Liver (tissue), 9 donors: ENCODE results near the gene MRFAP1. TPM values are rescaled to one million over a fixed set of nuclear protein-coding genes. Genes with fewer than 3 reads are reported as not detected.

Source experiments
- DNase-seq: peaks from one replicate; pipeline ENCODE4 v3.0.0-alpha.2; 2017; ENCODE audit warnings: low spot score
- H3K27ac ChIP-seq, 2 donors: one replicate each; pipeline ENCODE4 v1.7.0; 2013; ENCODE audit warnings: inconsistent platforms in 2 of 2, low read length in 2 of 2, control low read depth in 1 of 2, low read depth in 1 of 2, mild to moderate bottlenecking in 1 of 2
- H3K27me3 ChIP-seq, 4 donors: one replicate each; pipeline versions ENCODE4 v1.6.1 to v1.7.0; 2013; ENCODE audit warnings: low read length in 3 of 4, inconsistent platforms in 1 of 4, mild to moderate bottlenecking in 1 of 4, moderate library complexity in 1 of 4; ENCODE audit not compliant: control insufficient read depth in 4 of 4, insufficient read depth in 4 of 4
- H3K36me3 ChIP-seq, 4 donors: one replicate each; pipeline versions ENCODE4 v1.6.1 to v1.7.0; 2013; ENCODE audit warnings: low read length in 3 of 4, mild to moderate bottlenecking in 3 of 4, low read depth in 1 of 4, moderate library complexity in 1 of 4; ENCODE audit not compliant: control insufficient read depth in 4 of 4, insufficient read depth in 3 of 4
- H3K4me1 ChIP-seq, 4 donors: one replicate each; pipeline versions ENCODE4 v1.6.1 to v1.7.0; 2013; ENCODE audit warnings: low read length in 3 of 4, mild to moderate bottlenecking in 3 of 4, moderate library complexity in 1 of 4; ENCODE audit not compliant: control insufficient read depth in 4 of 4, insufficient read depth in 4 of 4
- H3K4me3 ChIP-seq, 3 donors: one replicate each; pipeline versions ENCODE4 v1.6.1 to v1.7.0; 2013; ENCODE audit warnings: low read length in 3 of 3, control low read depth in 1 of 3, low read depth in 1 of 3, mild to moderate bottlenecking in 1 of 3
- H3K9ac ChIP-seq, 2 donors: one replicate each; pipeline ENCODE4 v1.7.0; 2013; ENCODE audit warnings: low read length in 2 of 2, mild to moderate bottlenecking in 2 of 2, moderate library complexity in 2 of 2, control low read depth in 1 of 2, low read depth in 1 of 2
- H3K9me3 ChIP-seq, 4 donors: one replicate each; pipeline versions ENCODE4 v1.6.1 to v1.7.0; 2013; ENCODE audit warnings: low read length in 3 of 4; ENCODE audit not compliant: control insufficient read depth in 4 of 4
- HNF4A ChIP-seq, 2 donors: conservative IDR thresholded peaks; 2 replicates each; pipeline ENCODE4 v1.6.1; 2016; ENCODE audit warnings: antibody characterized with exemption in 2 of 2, mild to moderate bottlenecking in 2 of 2
- NR2F2 ChIP-seq: IDR thresholded peaks from 2 replicates; pipeline ENCODE4 v1.6.1; 2016; ENCODE audit warnings: antibody characterized with exemption
- RXRA ChIP-seq, 2 donors: IDR thresholded peaks; 2 replicates each; pipeline ENCODE4 v1.6.1; 2017 to 2018; ENCODE audit warnings: antibody characterized with exemption in 2 of 2, mild to moderate bottlenecking in 1 of 2
- SP1 ChIP-seq: IDR thresholded peaks from 2 replicates; pipeline ENCODE4 v1.6.1; 2018; ENCODE audit warnings: antibody characterized with exemption, mild to moderate bottlenecking
- YY1 ChIP-seq: IDR thresholded peaks from 2 replicates; pipeline ENCODE4 v1.6.1; 2016; ENCODE audit warnings: antibody characterized with exemption, mild to moderate bottlenecking
- WGBS: extraction: QIAGEN DNeasy Blood & Tissue Kit; methylation state at CpG from one replicate; pipeline ENCODE4 v1.1.7; 2013; 5-methylcytosine and 5-hydroxymethylcytosine counted together
- polyA plus RNA-seq, 2 donors: library from polyadenylated mRNA; stranded (reverse) in 1 of 2; unstranded in 1 of 2; fragments of 200-250 nt in 1 of 2; fragments of >200 nt in 1 of 2; fragmentation: Nextera tagmentation in 1 of 2; extraction: Ambion mirVana in 1 of 2; gene quantifications; one replicate each; pipeline versions ENCODE4 v1.2.1 to v1.2.3, GENCODE V29; 2013 to 2015
- total RNA-seq, 2 donors: library from RNA; depleted of rRNA; stranded (reverse); fragments of >200 nt; gene quantifications; one replicate each; pipeline ENCODE4 v1.2.3, GENCODE V29; 2014
- TF ChIP-seq, protein P1 (sequence below): fragments of 150-350 bp; IDR thresholded peaks from 2 replicates; pipeline ENCODE4 v1.5.1; 2017; ENCODE audit warnings: improper control_type of control experiment, low read depth, low read length; ENCODE audit not compliant: missing input control
- donor health status: healthy.
- donor health status: healthy.
- donor health status: healthy.
- donor health status: healthy.
- donor health status: healthy.

Gene MRFAP1
- total and polyA plus RNA-seq, 4 donors = 78.5 to 176 (median 104) TPM

DNA sequence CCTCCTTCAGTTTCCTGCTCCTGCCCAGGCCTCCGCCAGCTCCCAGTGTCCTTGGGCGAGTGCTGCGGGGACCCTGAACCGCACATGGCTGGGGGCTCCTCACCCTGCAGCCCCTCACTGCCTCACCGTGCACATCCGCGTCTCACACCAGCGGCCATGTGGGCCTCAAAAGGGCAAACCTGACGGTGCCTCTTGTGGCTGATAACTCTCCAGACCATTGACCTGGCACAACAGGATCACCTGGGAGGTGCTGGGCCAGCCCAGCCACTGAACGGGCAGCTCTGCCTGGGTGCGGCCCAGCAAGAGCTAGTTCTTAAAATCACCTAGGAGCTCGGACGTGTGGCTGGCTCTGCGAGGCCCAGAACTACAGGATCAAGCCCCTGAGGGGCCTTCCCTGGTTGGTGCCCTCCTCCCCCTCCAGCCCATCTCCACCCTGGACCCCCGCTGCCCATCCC lies 49.0 kb downstream of the MRFAP1 start:
- H3K4me1 ChIP-seq = peaks cover 11 to 25% (median 19%) of the 10 kb centered on the region in 4 donors
- H3K4me3 ChIP-seq = no peak overlapping the region
- peak overlapping the region; percentile 21 to 72 for H3K27ac ChIP-seq
- peak in 1 of 2 donors; percentile 50 for TF ChIP-seq RXRA (IDR thresholded peaks at IDR 0.05)
- peak; percentile 35 for TF ChIP-seq SP1
- TF ChIP-seq, protein P1, sequence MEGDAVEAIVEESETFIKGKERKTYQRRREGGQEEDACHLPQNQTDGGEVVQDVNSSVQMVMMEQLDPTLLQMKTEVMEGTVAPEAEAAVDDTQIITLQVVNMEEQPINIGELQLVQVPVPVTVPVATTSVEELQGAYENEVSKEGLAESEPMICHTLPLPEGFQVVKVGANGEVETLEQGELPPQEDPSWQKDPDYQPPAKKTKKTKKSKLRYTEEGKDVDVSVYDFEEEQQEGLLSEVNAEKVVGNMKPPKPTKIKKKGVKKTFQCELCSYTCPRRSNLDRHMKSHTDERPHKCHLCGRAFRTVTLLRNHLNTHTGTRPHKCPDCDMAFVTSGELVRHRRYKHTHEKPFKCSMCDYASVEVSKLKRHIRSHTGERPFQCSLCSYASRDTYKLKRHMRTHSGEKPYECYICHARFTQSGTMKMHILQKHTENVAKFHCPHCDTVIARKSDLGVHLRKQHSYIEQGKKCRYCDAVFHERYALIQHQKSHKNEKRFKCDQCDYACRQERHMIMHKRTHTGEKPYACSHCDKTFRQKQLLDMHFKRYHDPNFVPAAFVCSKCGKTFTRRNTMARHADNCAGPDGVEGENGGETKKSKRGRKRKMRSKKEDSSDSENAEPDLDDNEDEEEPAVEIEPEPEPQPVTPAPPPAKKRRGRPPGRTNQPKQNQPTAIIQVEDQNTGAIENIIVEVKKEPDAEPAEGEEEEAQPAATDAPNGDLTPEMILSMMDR = no peak
- TF ChIP-seq YY1 = peak; percentile 43
- TF ChIP-seq NR2F2 = no peak
- TF ChIP-seq HNF4A (conservative IDR thresholded peaks at IDR 0.05) = peak in 1 of 2 donors; percentile 19
- H3K9me3 ChIP-seq = no peaks in the 10 kb centered on the region
- H3K9ac ChIP-seq = no peak overlapping the region
- no peak for DNase-seq
- H3K36me3 ChIP-seq = no peaks in the 10 kb centered on the region
- WGBS = 57% methylated on average over 15 of the region's 15 CpGs
- no peaks in the 10 kb centered on the region for H3K27me3 ChIP-seq

Other genes with a start within 250 kb of the MRFAP1 start
- gene PPP2R2C, start 168.1 kb upstream of the MRFAP1 start, total RNA-seq = under 1 TPM in 1 of 2 donors, not detected in 1; under 0.01 TPM
- under 1 TPM in 1 of 2 donors, not detected in 1; 0.01 TPM for gene PPP2R2C, start 168.1 kb upstream of the MRFAP1 start, polyA plus RNA-seq
- 10 to 100 TPM; 15.2 to 29.7 TPM for gene MAN2B2, start 65.5 kb upstream of the MRFAP1 start, total RNA-seq
- 10 to 100 TPM; 14.7 to 29.7 TPM for gene MAN2B2, start 65.5 kb upstream of the MRFAP1 start, polyA plus RNA-seq
- gene S100P, start 53.2 kb downstream of the MRFAP1 start, total RNA-seq = 1 to 10 TPM in 1 of 2 donors, under 1 TPM in 1; 0.42 to 3.1 TPM
- 1 to 10 TPM; 1.7 to 2.9 TPM for gene S100P, start 53.2 kb downstream of the MRFAP1 start, polyA plus RNA-seq
- gene MRFAP1L1, start 69.2 kb downstream of the MRFAP1 start, total RNA-seq = 10 to 100 TPM; 30.2 to 41.8 TPM
- gene MRFAP1L1, start 69.2 kb downstream of the MRFAP1 start, polyA plus RNA-seq = 10 to 100 TPM; 29.8 to 31.2 TPM
- gene BLOC1S4, start 75.5 kb downstream of the MRFAP1 start, total RNA-seq = 1 to 10 TPM; 4.9 to 7.7 TPM
- 1 to 10 TPM; 5.0 to 5.8 TPM for gene BLOC1S4, start 75.5 kb downstream of the MRFAP1 start, polyA plus RNA-seq
- gene KIAA0232, start 142.0 kb downstream of the MRFAP1 start, total RNA-seq = 10 to 100 TPM; 25.5 to 34.4 TPM
- 10 to 100 TPM in 1 of 2 donors, 1 to 10 TPM in 1; 8.9 to 11.4 TPM for gene KIAA0232, start 142.0 kb downstream of the MRFAP1 start, polyA plus RNA-seq